HG03108 (cell line): ENCODE data around the gene AK9.
"Not testable (repeated sequence)": the region's sequence is repeated elsewhere in the genome, so short reads cannot be mapped to it uniquely, and the experiment has no call there.

Source experiments
- ATAC-seq: cut with Tn5 transposase; IDR thresholded peaks from one replicate; pipeline ENCODE4 v1.9.1; 2021; ENCODE audit warnings: moderate library complexity; ENCODE audit not compliant: unreplicated experiment

Gene AK9

GRCh38 chr6:109461733-109462526 is 229.1 kb downstream of the AK9 start:
- ATAC-seq = no peak

- ATAC-seq = not testable (repeated sequence)
Observed at GRCh38 chr6:109461205-109461604, 229.8 kb downstream of the AK9 start.

GRCh38 chr6:109460161-109460829 is 230.7 kb downstream of the AK9 start:
- no peak for ATAC-seq

GRCh38 chr6:109458774-109459531 is 232.0 kb downstream of the AK9 start:
- ATAC-seq = peak; percentile 20

GRCh38 chr6:109457562-109457996 is 233.4 kb downstream of the AK9 start:
- ATAC-seq = no peak

- no peak for ATAC-seq
Observed at GRCh38 chr6:109456710-109457561, 234.1 kb downstream of the AK9 start.

GRCh38 chr6:109456111-109456583 is 234.9 kb downstream of the AK9 start:
- peak; percentile 6 for ATAC-seq

- ATAC-seq = peak; percentile 47
Observed at GRCh38 chr6:109455437-109456110, 235.4 kb downstream of the AK9 start, which contains the start of gene MICAL1. MICAL1 (minus strand) TSS chr6:109455772; CDS start chr6:109454196, 1,576 bp downstream.

- peak; percentile 33 for ATAC-seq
Observed at GRCh38 chr6:109454496-109455436, 236.2 kb downstream of the AK9 start.

- no peak for ATAC-seq
Observed at GRCh38 chr6:109453594-109454495, 237.2 kb downstream of the AK9 start.

GRCh38 chr6:109453156-109453555 is 237.8 kb downstream of the AK9 start:
- ATAC-seq = no peak

GRCh38 chr6:109452181-109452580 is 238.8 kb downstream of the AK9 start:
- ATAC-seq = no peak

GRCh38 chr6:109451376-109451775 is 239.6 kb downstream of the AK9 start:
- no peak for ATAC-seq

- ATAC-seq = no peak
Observed at GRCh38 chr6:109450801-109451200, 240.2 kb downstream of the AK9 start.

- ATAC-seq = no peak
Observed at GRCh38 chr6:109449795-109450673, 241.0 kb downstream of the AK9 start.

- no peak for ATAC-seq
Observed at GRCh38 chr6:109449064-109449794, 241.8 kb downstream of the AK9 start.
